OCI-LY7 (cell line): ENCODE measurements around the gene ADAMTS8.

Source experiments
- CTCF ChIP-seq: fragments of 200-600 bp; sonication (generic); conservative IDR thresholded peaks from 2 replicates; pipeline ENCODE4 v1.5.1; 2014; ENCODE audit warnings: mild to moderate bottlenecking, antibody characterized with exemption, low read length, moderate library complexity, mixed read lengths
- EZH2phosphoT487 ChIP-seq: fragments of 200-600 bp; sonication (generic); IDR thresholded peaks from 2 replicates; pipeline ENCODE4 v1.6.1; 2018; ENCODE audit warnings: low read depth, borderline replicate concordance, mild to moderate bottlenecking, mixed run types, antibody characterized with exemption, low read length, moderate library complexity, mixed read lengths

DNA sequence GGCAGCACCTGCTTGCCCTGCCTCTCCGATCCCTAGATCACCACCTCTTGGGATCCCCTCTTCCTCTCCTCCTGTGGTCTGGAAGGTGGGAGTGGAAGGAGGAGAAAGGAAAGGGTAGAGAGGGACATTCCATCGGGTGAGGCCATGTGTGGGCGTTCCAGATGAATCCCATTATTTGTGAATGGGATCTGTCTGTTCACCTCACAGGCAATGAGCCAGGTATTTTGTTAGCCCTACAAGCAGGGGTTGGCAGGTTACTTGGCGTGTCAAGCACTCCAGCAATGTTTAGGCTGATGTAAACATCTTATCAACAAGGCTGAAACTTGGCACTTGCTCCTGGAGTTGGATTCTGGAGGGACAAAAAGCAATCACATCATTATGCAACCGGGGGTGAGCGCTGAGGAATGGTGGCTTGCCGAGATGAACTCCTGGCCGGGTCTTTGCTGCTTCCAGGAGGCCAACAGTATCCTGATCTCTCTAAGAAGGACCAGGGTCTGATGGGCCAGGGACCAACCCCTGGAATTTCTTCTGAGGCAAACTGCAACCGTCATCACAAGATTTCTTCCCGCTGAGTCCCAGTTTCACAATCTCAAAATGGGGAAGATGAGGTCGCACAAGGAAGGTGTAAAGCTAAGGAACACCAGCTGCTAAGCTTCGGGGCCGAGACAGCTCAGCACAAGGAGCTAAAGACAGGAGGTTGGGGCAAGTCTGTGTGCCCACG is 7.8 kb downstream of the ADAMTS8 start:
- no peak for TF ChIP-seq CTCF
- no peak for TF ChIP-seq EZH2phosphoT487
